K562 (cell line): ENCODE results near the gene GGTLC2. TPM values are rescaled to one million over a fixed set of nuclear protein-coding genes. Genes with fewer than 3 reads are reported as not detected.

ENCODE experiments used
- ATAC-seq: fragments of 200-7000 bp; cut with Tn5 transposase; 3 replicates; pipeline ENCODE4 v1.9.1; 2020; ENCODE audit warnings: moderate library complexity
- BruUV-seq: library from RNA; stranded (reverse); fragments of 400-500 nt; replicated peaks from 2 replicates; lab custom pipeline; 2021; lab: Mats Ljungman, UMichigan
- CTCF ChIA-PET: fragments of 300-600 bp; formaldehyde crosslinking; extraction: SDS; loops from one replicate; lab custom pipeline; 2021; ENCODE audit warnings: low intra/inter-chr PET ratio; lab: Yijun Ruan, JAX
- POLR2A ChIA-PET: fragments of 300-600, 350-650 bp; sonication (Branson Sonifier 250); formaldehyde crosslinking; extraction: SDS; loops from one replicate; lab custom pipeline; 2021; ENCODE audit warnings: antibody characterized with exemption, inconsistent platforms; lab: Yijun Ruan, JAX
- DNase-seq, 4 experiments: peaks; one replicate each; pipeline versions ENCODE4 v3.0.0 to v3.0.0-alpha.2; 2011 to 2018; ENCODE audit warnings: low spot score in 3 of 4, mixed read lengths in 3 of 4; ENCODE audit errors: extremely low read depth in 1 of 4
- FAIRE-seq: peaks from 2 replicates; lab custom pipeline; 2011; peaks lifted over from hg19 to GRCh38; lab: Jason Lieb, UNC
- H2AFZ ChIP-seq: 2 replicates; pipeline ENCODE4 v1.6.0; 2011; ENCODE audit warnings: low read depth, low read length, control low read depth, inconsistent platforms
- H3K27ac ChIP-seq: fragments of 200-600 bp; 3 replicates; pipeline ENCODE4 v1.8.0; 2011; ENCODE audit warnings: low read depth, mild to moderate bottlenecking, control low read depth, inconsistent platforms, low read length, moderate library complexity, mixed read lengths; ENCODE audit errors: extremely low read depth
- H3K27me3 ChIP-seq, 2 experiments: fragments of 300-600 bp in 1 of 2; 2 replicates in 1 of 2; 3 replicates in 1 of 2; pipeline versions ENCODE4 v1.6.0 to v1.8.0; 2011; ENCODE audit warnings: inconsistent platforms in 2 of 2, low read length in 2 of 2, mild to moderate bottlenecking in 1 of 2, mixed read lengths in 1 of 2, moderate library complexity in 1 of 2; ENCODE audit not compliant: control insufficient read depth in 2 of 2, insufficient read depth in 2 of 2
- H3K36me3 ChIP-seq: fragments of 300-600 bp; 3 replicates; pipeline ENCODE4 v1.8.0; 2011; ENCODE audit warnings: mild to moderate bottlenecking, low read length, inconsistent platforms; ENCODE audit not compliant: control insufficient read depth, insufficient read depth
- H3K4me1 ChIP-seq, 2 experiments: fragments of 200-600 bp in 1 of 2; replicated peaks in 1 of 2; 2 replicates in 1 of 2; 3 replicates in 1 of 2; pipeline versions ENCODE4 v1.5.1 to v1.8.0; 2011; ENCODE audit warnings: inconsistent platforms in 2 of 2, low read length in 2 of 2, mild to moderate bottlenecking in 1 of 2, mixed read lengths in 1 of 2, moderate library complexity in 1 of 2; ENCODE audit not compliant: control insufficient read depth in 2 of 2, insufficient read depth in 2 of 2
- H3K4me2 ChIP-seq: 2 replicates; pipeline ENCODE4 v1.6.1; 2011; ENCODE audit warnings: low read length, control low read depth, inconsistent platforms, mixed read lengths; ENCODE audit not compliant: insufficient read depth
- H3K4me3 ChIP-seq: fragments of 200-600 bp; sonication (generic), shearing (Covaris generic); 2 replicates; pipeline ENCODE4 v1.5.1; 2016; ENCODE audit warnings: control low read depth, inconsistent platforms
- H3K79me2 ChIP-seq: fragments of 200-600 bp; 3 replicates; pipeline ENCODE4 v1.8.0; 2011; ENCODE audit warnings: low read length, inconsistent platforms; ENCODE audit not compliant: control insufficient read depth, insufficient read depth
- H3K9ac ChIP-seq, 2 experiments: 2 replicates each; pipeline versions ENCODE4 v1.6.0 to v1.6.1; 2011; ENCODE audit warnings: low read depth in 2 of 2, low read length in 2 of 2, control low read depth in 1 of 2, inconsistent platforms in 1 of 2, mild to moderate bottlenecking in 1 of 2, mixed read lengths in 1 of 2; ENCODE audit not compliant: insufficient read depth in 1 of 2
- H3K9me1 ChIP-seq: one replicate; pipeline ENCODE4 v1.6.0; 2011; ENCODE audit warnings: inconsistent platforms, mild to moderate bottlenecking, low read length, moderate library complexity; ENCODE audit not compliant: control insufficient read depth, insufficient read depth
- H3K9me3 ChIP-seq: replicated peaks from 2 replicates; pipeline ENCODE4 v1.5.1; 2011; ENCODE audit warnings: low read depth, low read length, inconsistent platforms; ENCODE audit not compliant: control insufficient read depth, insufficient read depth
- H4K20me1 ChIP-seq: replicated peaks from 2 replicates; pipeline ENCODE4 v1.6.1; 2011; ENCODE audit warnings: low read length, inconsistent platforms, mixed read lengths; ENCODE audit not compliant: control insufficient read depth, insufficient read depth
- EGR1 ChIP-seq: fragments of 450-650 bp; conservative IDR thresholded peaks from 2 replicates; pipeline ENCODE4 v1.6.1; 2017; ENCODE audit warnings: mild to moderate bottlenecking
- MYC ChIP-seq, 2 experiments: fragments of 250-450 bp in 1 of 2; sonication (Bioruptor Pico) in 1 of 2; IDR thresholded peaks; 2 replicates each; pipeline versions ENCODE4 v1.5.1 to v1.6.1; 2012 to 2021; ENCODE audit warnings: low read depth in 2 of 2, borderline replicate concordance in 1 of 2, improper control_type of control experiment in 1 of 2, low read length in 1 of 2, mild to moderate bottlenecking in 1 of 2, moderate library complexity in 1 of 2
- MYNN ChIP-seq, 2 experiments: sonication (generic); formaldehyde crosslinking in 1 of 2; IDR thresholded peaks; 2 replicates each; pipeline versions ENCODE4 v1.5.0 to v1.6.1; 2016 to 2020; ENCODE audit warnings: antibody characterized with exemption in 1 of 2, missing genetic modification reagents in 1 of 2
- POLR2B ChIP-seq: fragments of 450-650 bp; IDR thresholded peaks from 2 replicates; pipeline ENCODE4 v1.6.1; 2018; ENCODE audit warnings: low read depth; ENCODE audit not compliant: partially characterized antibody
- RB1 ChIP-seq: fragments of 450-650 bp; IDR thresholded peaks from 2 replicates; pipeline ENCODE4 v1.6.1; 2017; ENCODE audit warnings: low read depth, mild to moderate bottlenecking
- TSC22D4 ChIP-seq: fragments of 450-650 bp; IDR thresholded peaks from 2 replicates; pipeline ENCODE4 v1.6.1; 2016; ENCODE audit warnings: missing genetic modification characterization, missing biosample characterization, control low read depth
- ZNF41 ChIP-seq: fragments of 250-450 bp; sonication (Bioruptor Pico); conservative IDR thresholded peaks from 2 replicates; pipeline ENCODE4 v1.4.0; 2020; ENCODE audit warnings: mild to moderate bottlenecking
- ZNF639 ChIP-seq, 2 experiments: fragments of 200-800 bp in 1 of 2; sonication (Bioruptor generic) in 1 of 2; sonication (generic) in 1 of 2; formaldehyde crosslinking in 1 of 2; IDR thresholded peaks in 1 of 2; conservative IDR thresholded peaks in 1 of 2; 2 replicates each; pipeline versions ENCODE4 v1.5.0 to v1.6.1; 2016 to 2020; ENCODE audit warnings: missing compliant biosample characterization in 1 of 2, missing genetic modification characterization in 1 of 2, missing genetic modification reagents in 1 of 2
- WGBS: fragments of 100-300 bp; shearing (Covaris generic); methylation state at CpG from one replicate; pipeline ENCODE4 v1.1.6; 2016; ENCODE audit warnings: low coverage, mixed read lengths; ENCODE audit not compliant: insufficient coverage; ENCODE audit errors: missing lambda C conversion rate; 5-methylcytosine and 5-hydroxymethylcytosine counted together
- in situ Hi-C: fragments of 300-500 bp; cut with MboI; formaldehyde crosslinking; loops from 4 replicates; pipeline ENCODE4 v1.15.0; 2018; ENCODE audit warnings: inconsistent platforms, mixed read lengths
- intact Hi-C: fragments of 100-400 bp; cut with micrococcal nuclease; formaldehyde crosslinking; loops from 2 replicates; pipeline ENCODE4 v1.14.2; 2022
- polyA plus RNA-seq, 8 experiments: library from polyadenylated mRNA; depleted of rRNA in 4 of 8; stranded (reverse) in 5 of 8; unstranded in 3 of 8; fragments of >200 nt; fragmentation: Nextera tagmentation in 2 of 8; fragmentation: Illumina TruSeq in 1 of 8; extraction: Ambion mirVana in 2 of 8; extraction: Trizol in 1 of 8; gene quantifications; 2 replicates each; pipeline versions ENCODE4 v1.2.1 to v1.2.3, GENCODE V29; 2011 to 2014; ENCODE audit warnings: inconsistent platforms in 1 of 8, missing spikeins in 1 of 8
- total RNA-seq, 7 experiments: library from RNA; depleted of rRNA in 6 of 7; stranded (reverse); fragments of >200 nt in 6 of 7; fragmentation: Illumina TruSeq in 2 of 7; extraction: Trizol in 2 of 7; gene quantifications; 2 replicates each; pipeline versions ENCODE4 v1.2.1 to v1.2.3, GENCODE V29; 2011 to 2021; ENCODE audit warnings: low replicate concordance in 1 of 7
- TF ChIP-seq, protein P1 (sequence below), 2 experiments: fragments of 150-350 bp in 1 of 2; IDR thresholded peaks; 2 replicates each; pipeline ENCODE4 v1.6.1; 2012 to 2016; ENCODE audit warnings: low read depth in 2 of 2, low read length in 2 of 2, mild to moderate bottlenecking in 1 of 2, moderate library complexity in 1 of 2

GGTLC2 gene
- total and polyA plus RNA-seq, 9 of the 15 experiments (the other 6 are each of a cell fraction or from before 2014, with no cell fraction given), result not detected

- TF ChIP-seq MYC (IDR thresholded peaks at IDR 0.05; ENCODE audit: low read depth, low read length) (no peak), MYC (CRISPR knock-in tag; IDR thresholded peaks at IDR 0.05; ENCODE audit: borderline replicate concordance, low read depth) (no peak)
These were observed 11.3 kb downstream of the GGTLC2 start (continued) for GRCh38 chr22:22655452-22656290.

DNA sequence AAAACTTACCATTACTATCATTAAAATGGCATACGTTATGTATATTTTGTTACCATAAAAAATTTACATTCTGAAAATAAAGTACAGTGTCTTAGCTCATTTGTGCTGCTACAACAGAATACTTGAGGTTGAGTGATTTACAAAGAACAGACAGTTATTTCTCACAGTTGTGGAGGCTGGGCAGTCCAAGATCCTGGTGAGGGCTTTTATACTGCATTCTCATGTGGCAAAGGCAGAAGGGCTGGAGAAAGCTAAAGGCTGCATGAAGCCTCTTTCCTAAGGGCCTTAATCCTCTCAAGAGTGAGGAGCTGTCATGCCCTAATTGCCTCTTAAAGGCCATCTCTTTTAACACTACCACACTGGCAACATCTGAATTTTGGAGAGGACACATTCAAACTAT, 13.3 kb downstream of the GGTLC2 start:
- intact Hi-C loops (no loop called here), in situ Hi-C loops (no loop called here)
- no peak for DNase-seq
- FAIRE-seq, result no peak
- H3K9me3 ChIP-seq, result no peaks in the 10 kb centered on the region
- H3K9ac ChIP-seq, result no peak overlapping the region
- H3K4me3 ChIP-seq, result no peak overlapping the region
- no peaks in the 10 kb centered on the region for H3K36me3 ChIP-seq
- H3K4me2 ChIP-seq, result no peak overlapping the region
- WGBS, result 2% methylated on average over 1 of the region's 1 CpG
- H2AFZ ChIP-seq, result no peak overlapping the region
- H3K4me1 ChIP-seq, result peaks cover 0 to 7% of the 10 kb centered on the region in 2 experiments; a peak in 3 of 5 replicates
- TF ChIP-seq ZNF41 (CRISPR knock-in tag), result no peak
- TF ChIP-seq, protein P1, sequence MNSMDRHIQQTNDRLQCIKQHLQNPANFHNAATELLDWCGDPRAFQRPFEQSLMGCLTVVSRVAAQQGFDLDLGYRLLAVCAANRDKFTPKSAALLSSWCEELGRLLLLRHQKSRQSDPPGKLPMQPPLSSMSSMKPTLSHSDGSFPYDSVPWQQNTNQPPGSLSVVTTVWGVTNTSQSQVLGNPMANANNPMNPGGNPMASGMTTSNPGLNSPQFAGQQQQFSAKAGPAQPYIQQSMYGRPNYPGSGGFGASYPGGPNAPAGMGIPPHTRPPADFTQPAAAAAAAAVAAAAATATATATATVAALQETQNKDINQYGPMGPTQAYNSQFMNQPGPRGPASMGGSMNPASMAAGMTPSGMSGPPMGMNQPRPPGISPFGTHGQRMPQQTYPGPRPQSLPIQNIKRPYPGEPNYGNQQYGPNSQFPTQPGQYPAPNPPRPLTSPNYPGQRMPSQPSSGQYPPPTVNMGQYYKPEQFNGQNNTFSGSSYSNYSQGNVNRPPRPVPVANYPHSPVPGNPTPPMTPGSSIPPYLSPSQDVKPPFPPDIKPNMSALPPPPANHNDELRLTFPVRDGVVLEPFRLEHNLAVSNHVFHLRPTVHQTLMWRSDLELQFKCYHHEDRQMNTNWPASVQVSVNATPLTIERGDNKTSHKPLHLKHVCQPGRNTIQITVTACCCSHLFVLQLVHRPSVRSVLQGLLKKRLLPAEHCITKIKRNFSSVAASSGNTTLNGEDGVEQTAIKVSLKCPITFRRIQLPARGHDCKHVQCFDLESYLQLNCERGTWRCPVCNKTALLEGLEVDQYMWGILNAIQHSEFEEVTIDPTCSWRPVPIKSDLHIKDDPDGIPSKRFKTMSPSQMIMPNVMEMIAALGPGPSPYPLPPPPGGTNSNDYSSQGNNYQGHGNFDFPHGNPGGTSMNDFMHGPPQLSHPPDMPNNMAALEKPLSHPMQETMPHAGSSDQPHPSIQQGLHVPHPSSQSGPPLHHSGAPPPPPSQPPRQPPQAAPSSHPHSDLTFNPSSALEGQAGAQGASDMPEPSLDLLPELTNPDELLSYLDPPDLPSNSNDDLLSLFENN (IDR thresholded peaks at IDR 0.05; ENCODE audit: low read depth in 2 of 2, low read length in 2 of 2), result no peak
- TF ChIP-seq ZNF639 (CRISPR knock-in tag; conservative IDR thresholded peaks at IDR 0.05 in 1 of 2, IDR thresholded peaks at IDR 0.05 in 1 of 2), result 0 out of 4 replicates have a peak, but pooled peaks of 1 of the 2 experiments have one; percentile 63
- TF ChIP-seq POLR2B, result no peak
- 0 out of 2 replicates have a peak, but pooled peaks have one; percentile 6 for TF ChIP-seq EGR1
- no peak for TF ChIP-seq MYNN (IDR thresholded peaks at IDR 0.05)
- 0 out of 2 replicates have a peak, but pooled peaks have one; percentile 50 for TF ChIP-seq MYNN (CRISPR knock-in tag; IDR thresholded peaks at IDR 0.05)
- no peak for TF ChIP-seq TSC22D4 (tag)
- TF ChIP-seq RB1, result peak; percentile 18; the same call in 1 of the 2 replicates
- H3K79me2 ChIP-seq, result no peaks in the 10 kb centered on the region
- ChIA-PET POLR2A (interaction anchor here (0.5 to 3.2 kb wide), 7 partner anchors 8 to 471 kb away, joined by 3 to 25 read pairs (median 4); no protein-coding TSS in a partner anchor), CTCF (interaction anchor here (1.4 kb wide), 1 partner anchor 9 kb away, joined by 3 read pairs; no protein-coding TSS in a partner anchor)
- ATAC-seq, result no peak
- peaks cover 16% of the 10 kb centered on the region; the same call in 1 of the 2 replicates for H4K20me1 ChIP-seq
- no peak overlapping the region for H3K27ac ChIP-seq
- BruUV-seq, result no TSS peak
- H3K9me1 ChIP-seq, result peaks cover 4% of the 10 kb centered on the region
- peaks cover 36 to 53% of the 10 kb centered on the region in 2 experiments for H3K27me3 ChIP-seq
